NT2/D1 (cell line): ENCODE data around the gene MIPEP.

Experiments used
- DNase-seq: peaks from one replicate; pipeline ENCODE4 v3.0.0-alpha.2; 2011; ENCODE audit warnings: low read depth, low spot score
- H3K27me3 ChIP-seq: 2 replicates; pipeline ENCODE4 v1.6.0; 2011; ENCODE audit warnings: mild to moderate bottlenecking; ENCODE audit not compliant: insufficient read length, insufficient read depth
- H3K36me3 ChIP-seq: 2 replicates; pipeline ENCODE4 v1.6.1; 2011; ENCODE audit warnings: mild to moderate bottlenecking, low read length, mixed read lengths; ENCODE audit not compliant: insufficient read depth, insufficient read length
- H3K4me1 ChIP-seq: 2 replicates; pipeline ENCODE4 v1.5.1; 2011; ENCODE audit not compliant: insufficient read depth, insufficient read length
- H3K4me3 ChIP-seq: 2 replicates; pipeline ENCODE4 v1.5.1; 2011; ENCODE audit warnings: low read depth; ENCODE audit not compliant: insufficient read length
- H3K9ac ChIP-seq: 2 replicates; pipeline ENCODE4 v1.6.0; 2011; ENCODE audit warnings: low read depth; ENCODE audit not compliant: insufficient read length
- H3K9me3 ChIP-seq: 2 replicates; pipeline ENCODE4 v1.5.1; 2011; ENCODE audit warnings: mild to moderate bottlenecking, low read length; ENCODE audit not compliant: insufficient read depth
- SUZ12 ChIP-seq: IDR thresholded peaks from 2 replicates; pipeline ENCODE4 v1.6.1; 2011; ENCODE audit not compliant: insufficient read length, insufficient read depth; ENCODE audit errors: extremely low read depth
- YY1 ChIP-seq: IDR thresholded peaks from 2 replicates; pipeline ENCODE4 v1.6.1; 2011; ENCODE audit not compliant: insufficient read length, insufficient read depth
- ZNF274 ChIP-seq: IDR thresholded peaks from 2 replicates; pipeline ENCODE4 v1.6.1; 2011; ENCODE audit warnings: mild to moderate bottlenecking, low read depth, low read length

The MIPEP gene

GRCh38 chr13:23776698-23777574 lies 112.3 kb downstream of the MIPEP start:
- H3K9ac ChIP-seq = no peak overlapping the region
- no peaks in the 10 kb centered on the region for H3K4me1 ChIP-seq
- no peak for DNase-seq
- no peaks in the 10 kb centered on the region for H3K36me3 ChIP-seq
- H3K27me3 ChIP-seq = no peaks in the 10 kb centered on the region
- no peak for TF ChIP-seq ZNF274
- TF ChIP-seq YY1 = no peak
- TF ChIP-seq SUZ12 = no peak
- no peak overlapping the region for H3K4me3 ChIP-seq
- H3K9me3 ChIP-seq = peaks cover 11% of the 10 kb centered on the region; the same call in 1 of the 2 replicates

GRCh38 chr13:23772717-23773116 lies 116.5 kb downstream of the MIPEP start:
- no peaks in the 10 kb centered on the region for H3K36me3 ChIP-seq
- H3K9ac ChIP-seq = no peak overlapping the region
- no peaks in the 10 kb centered on the region for H3K9me3 ChIP-seq
- no peaks in the 10 kb centered on the region for H3K27me3 ChIP-seq
- no peak overlapping the region for H3K4me3 ChIP-seq
- H3K4me1 ChIP-seq = no peaks in the 10 kb centered on the region
- TF ChIP-seq YY1 (no peak), ZNF274 (no peak), SUZ12 (no peak)
- no peak for DNase-seq

- Histone ChIP-seq H3K4me1 (no peaks in the 10 kb centered on the region), H3K36me3 (no peaks in the 10 kb centered on the region), H3K27me3 (no peaks in the 10 kb centered on the region), H3K9ac (no peak overlapping the region), H3K9me3 (no peaks in the 10 kb centered on the region), H3K4me3 (no peak overlapping the region)
- TF ChIP-seq SUZ12 (no peak), ZNF274 (no peak), YY1 (no peak)
- DNase-seq = no peak
Observed at GRCh38 chr13:23771956-23772355, 117.2 kb downstream of the MIPEP start.

- TF ChIP-seq SUZ12 (no peak), YY1 (no peak), ZNF274 (no peak)
- Histone ChIP-seq H3K4me3 (no peak overlapping the region), H3K9ac (no peak overlapping the region), H3K9me3 (no peaks in the 10 kb centered on the region), H3K27me3 (no peaks in the 10 kb centered on the region), H3K4me1 (no peaks in the 10 kb centered on the region), H3K36me3 (no peaks in the 10 kb centered on the region)
- DNase-seq = no peak
Observed at GRCh38 chr13:23771552-23771951, 117.6 kb downstream of the MIPEP start.

GRCh38 chr13:23770973-23771372 lies 118.2 kb downstream of the MIPEP start:
- H3K9ac ChIP-seq = no peak overlapping the region
- no peak for DNase-seq
- no peaks in the 10 kb centered on the region for H3K9me3 ChIP-seq
- TF ChIP-seq SUZ12 (no peak), YY1 (no peak), ZNF274 (no peak)
- H3K36me3 ChIP-seq = no peaks in the 10 kb centered on the region
- no peak overlapping the region for H3K4me3 ChIP-seq
- H3K27me3 ChIP-seq = no peaks in the 10 kb centered on the region
- H3K4me1 ChIP-seq = no peaks in the 10 kb centered on the region

- H3K4me3 ChIP-seq = no peak overlapping the region
- DNase-seq = no peak
- TF ChIP-seq SUZ12 = no peak
- TF ChIP-seq YY1 = no peak
- TF ChIP-seq ZNF274 = no peak
- no peak overlapping the region for H3K9ac ChIP-seq
- H3K9me3 ChIP-seq = no peaks in the 10 kb centered on the region
- no peaks in the 10 kb centered on the region for H3K36me3 ChIP-seq
- H3K4me1 ChIP-seq = no peaks in the 10 kb centered on the region
- no peaks in the 10 kb centered on the region for H3K27me3 ChIP-seq
Observed at GRCh38 chr13:23770428-23770827, 118.8 kb downstream of the MIPEP start.

- TF ChIP-seq ZNF274 = no peak
- no peak for TF ChIP-seq YY1
- no peak for TF ChIP-seq SUZ12
- H3K36me3 ChIP-seq = no peaks in the 10 kb centered on the region
- DNase-seq = no peak
- no peak overlapping the region for H3K9ac ChIP-seq
- no peak overlapping the region for H3K4me3 ChIP-seq
- H3K27me3 ChIP-seq = no peaks in the 10 kb centered on the region
- H3K9me3 ChIP-seq = no peaks in the 10 kb centered on the region
- no peaks in the 10 kb centered on the region for H3K4me1 ChIP-seq
Observed at GRCh38 chr13:23769401-23769800, 119.8 kb downstream of the MIPEP start.
